Fibroblast of gingiva (primary cell): ENCODE results near the gene C1QL4.

ENCODE experiments used
- DNase-seq: peaks from one replicate; pipeline ENCODE4 v3.0.0-alpha.2; 2011; ENCODE audit warnings: low read depth

C1QL4 gene

GRCh38 chr12:49347311-49348193 lies 10.6 kb upstream of the C1QL4 start:
- peak; percentile 79 for DNase-seq

- no peak for DNase-seq
These were observed 9.8 kb upstream of the C1QL4 start, which contains the start of gene DNAJC22 for GRCh38 chr12:49346659-49347310. Gene DNAJC22 (plus strand): TSS chr12:49346888. CDS start chr12:49348873, 1,985 bp downstream.

- DNase-seq = no peak
These were observed 9.1 kb upstream of the C1QL4 start for GRCh38 chr12:49345825-49346658.

- no peak for DNase-seq
These were observed 8.2 kb upstream of the C1QL4 start for GRCh38 chr12:49345051-49345824.

- DNase-seq = no peak
These were observed 7.6 kb upstream of the C1QL4 start for GRCh38 chr12:49344486-49345050.

GRCh38 chr12:49342914-49343731 lies 6.1 kb upstream of the C1QL4 start:
- DNase-seq = no peak

GRCh38 chr12:49342066-49342913 lies 5.3 kb upstream of the C1QL4 start:
- DNase-seq = peak; percentile 37

GRCh38 chr12:49341777-49342065 lies 4.7 kb upstream of the C1QL4 start:
- DNase-seq = no peak

GRCh38 chr12:49340971-49341776 lies 4.2 kb upstream of the C1QL4 start:
- no peak for DNase-seq

- no peak for DNase-seq
These were observed 3.3 kb upstream of the C1QL4 start for GRCh38 chr12:49340095-49340870.

- no peak for DNase-seq
These were observed 2.5 kb upstream of the C1QL4 start for GRCh38 chr12:49339464-49339861.

- DNase-seq = no peak
These were observed 2.0 kb upstream of the C1QL4 start for GRCh38 chr12:49338830-49339463.

- no peak for DNase-seq
These were observed 888 bp downstream of the C1QL4 start for GRCh38 chr12:49335955-49336644.

- DNase-seq = no peak
These were observed 1.7 kb downstream of the C1QL4 start for GRCh38 chr12:49335118-49335954.

- no peak for DNase-seq
These were observed 2.3 kb downstream of the C1QL4 start for GRCh38 chr12:49334681-49335080.

GRCh38 chr12:49334226-49334625 lies 2.8 kb downstream of the C1QL4 start:
- DNase-seq = no peak
